ENCODE data around the gene HFE.
A peak's percentile ranks its signal among the peaks of the same experiment; 100 is the strongest.
"Not testable (repeated sequence)": the region's sequence is repeated elsewhere in the genome, so short reads cannot be mapped to it uniquely, and the experiment has no call there.

The HFE gene

DNA sequence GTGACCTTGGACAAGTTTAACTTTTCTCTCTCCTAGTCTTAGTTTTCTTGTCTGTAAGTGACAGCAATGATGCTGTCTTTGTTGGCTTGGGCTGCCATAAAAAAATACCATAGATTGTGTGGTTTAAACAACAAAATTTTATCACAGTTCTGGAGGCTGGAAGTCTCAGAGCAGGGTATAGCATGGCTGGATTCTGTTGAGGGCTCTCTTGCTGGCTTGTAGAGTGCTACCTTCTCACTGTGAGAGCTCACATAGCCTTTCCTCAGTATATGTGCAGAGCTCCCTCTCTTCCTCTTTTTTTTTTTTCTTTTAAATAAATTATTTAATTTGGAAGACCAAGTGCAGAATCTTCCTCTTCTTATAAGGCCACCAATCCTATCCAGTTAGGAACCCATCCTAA is 26.3 kb downstream of the HFE start:
- no peak for DNase-seq (ENCODE audit: low spot score)

DNA sequence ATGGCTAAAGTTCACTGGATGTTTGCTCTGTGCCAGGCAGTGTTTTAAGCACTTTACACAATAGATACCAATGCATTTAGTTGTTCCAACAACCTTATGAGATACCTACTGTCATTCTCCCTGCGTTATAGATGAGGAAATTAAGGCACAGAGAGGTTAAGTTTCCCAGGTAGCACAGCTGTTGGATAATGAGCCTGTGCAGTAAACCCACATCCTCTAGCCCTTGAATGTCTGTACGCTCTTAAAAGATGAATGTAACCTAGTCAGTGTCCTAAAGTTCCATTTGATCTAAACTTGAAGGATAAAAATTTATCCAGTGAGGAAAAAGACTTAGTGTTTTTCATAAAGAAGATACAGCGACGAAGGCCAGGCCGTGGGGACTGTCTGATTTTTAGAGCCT is 28.0 kb downstream of the HFE start:
- DNase-seq (ENCODE audit: low spot score): no peak

DNA sequence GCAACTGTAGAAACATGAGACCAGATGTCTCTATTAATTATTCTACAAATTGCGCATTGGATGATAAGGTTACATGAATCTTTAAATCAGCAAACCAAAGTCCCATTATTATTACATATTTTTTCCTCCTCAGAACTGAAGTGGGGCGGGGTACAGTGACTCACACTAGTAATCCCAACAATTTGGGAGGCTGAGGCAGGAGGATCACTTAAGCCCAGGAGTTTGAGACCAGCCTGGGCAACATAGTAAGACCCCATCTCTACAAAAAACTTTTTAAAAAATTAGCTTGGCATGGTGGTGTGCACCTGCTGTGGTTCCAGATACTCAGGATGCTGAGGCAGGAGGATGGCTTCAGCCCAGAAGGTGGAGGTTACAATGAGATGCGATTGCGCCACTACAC is 29.0 kb downstream of the HFE start:
- DNase-seq (ENCODE audit: low spot score): no peak

DNA sequence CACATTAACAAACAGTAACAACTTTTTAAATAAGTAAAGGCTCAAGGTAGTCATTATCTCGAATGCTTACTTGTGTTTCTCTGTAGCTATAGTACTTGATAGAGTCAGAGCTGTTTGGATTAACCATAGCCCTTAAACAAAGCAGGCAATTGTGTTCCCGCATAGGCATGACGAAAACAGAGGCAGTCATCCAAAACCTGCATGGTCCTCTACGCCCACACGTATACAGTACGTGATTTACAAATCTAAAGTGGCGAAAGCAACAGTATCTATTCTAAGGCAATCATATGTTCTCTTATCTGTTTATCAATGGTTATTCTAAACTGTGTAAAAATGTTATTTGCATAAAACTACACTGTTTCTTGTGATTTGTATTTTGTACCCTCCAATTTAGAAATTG is 31.8 kb downstream of the HFE start:
- peak; percentile 29 for DNase-seq (ENCODE audit: low spot score)

DNA sequence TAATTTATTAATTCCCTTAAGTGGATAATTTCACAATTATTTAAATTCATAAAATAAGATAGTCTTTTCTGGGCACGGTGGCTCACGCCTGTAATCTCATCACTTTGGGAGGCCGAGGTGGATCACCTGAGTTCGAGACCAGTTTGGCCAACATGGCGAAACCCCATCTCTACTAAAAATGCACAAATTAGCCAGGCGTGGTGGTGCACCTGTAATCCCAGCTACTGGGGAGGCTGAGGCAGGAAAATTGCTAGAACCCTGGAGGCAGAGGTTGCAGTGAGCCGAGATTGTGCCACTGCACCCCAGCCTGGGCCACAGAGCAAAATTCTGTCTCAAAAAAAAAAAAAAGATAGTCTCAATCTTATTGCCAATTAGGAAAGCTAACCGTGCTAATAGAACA is 32.9 kb downstream of the HFE start:
- DNase-seq (ENCODE audit: low spot score): not testable (repeated sequence)

DNA sequence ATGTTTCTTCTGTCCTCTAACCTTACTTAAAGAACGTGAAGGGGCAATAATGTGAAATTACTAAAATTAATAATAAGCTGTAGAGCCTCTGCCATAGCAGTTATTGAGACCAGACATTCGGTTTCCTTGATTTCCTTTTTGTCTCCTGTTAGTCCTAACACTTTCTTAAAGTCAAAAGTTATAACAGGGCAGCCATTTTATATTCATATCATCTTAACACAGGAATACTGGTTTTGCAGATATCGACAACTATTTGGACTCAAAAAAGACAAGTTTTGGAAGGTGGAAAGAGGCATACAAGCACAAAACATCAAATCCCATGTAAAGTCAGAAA is 33.5 kb downstream of the HFE start:
- DNase-seq (ENCODE audit: low spot score): no peak

DNA sequence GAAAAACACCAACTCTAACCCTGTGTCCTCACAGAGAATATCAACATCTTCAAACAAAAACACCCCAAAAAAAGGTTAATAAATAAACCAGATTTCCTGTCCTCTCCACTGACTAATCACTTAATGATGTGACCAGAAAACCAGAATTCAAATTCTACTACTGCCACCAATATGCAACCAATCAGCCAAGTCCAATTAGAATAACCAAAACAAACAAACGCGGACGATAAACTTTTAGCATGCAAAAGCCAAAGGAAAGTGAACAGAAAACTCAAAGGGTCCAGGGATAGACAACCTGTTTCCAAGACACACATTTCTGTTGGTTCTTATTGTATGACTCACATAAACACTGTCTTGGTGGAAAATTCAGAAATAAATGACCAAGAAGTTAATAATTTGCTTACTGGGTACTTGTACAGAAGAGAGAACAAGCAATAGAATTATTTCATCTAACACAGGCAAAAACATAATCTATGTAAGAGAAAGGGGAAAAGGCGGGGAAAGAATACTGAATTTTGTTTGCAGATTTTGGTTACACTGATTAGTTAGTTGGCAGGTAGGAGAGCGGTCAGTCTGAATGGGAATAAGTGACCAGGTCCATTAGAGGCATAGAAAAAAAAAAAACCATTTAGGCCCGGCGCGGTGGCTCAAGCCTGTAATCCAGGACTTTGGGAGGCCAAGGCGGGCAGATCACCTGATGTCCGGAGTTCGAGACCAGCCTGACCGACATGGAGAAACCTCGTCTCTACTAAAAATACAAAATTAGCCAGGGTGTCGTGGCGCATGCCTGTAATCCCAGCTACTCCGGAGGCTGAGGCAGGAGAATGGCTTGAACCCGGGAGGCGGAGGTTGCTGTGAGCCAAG is 34.1 kb downstream of the HFE start:
- DNase-seq (ENCODE audit: low spot score): peak; percentile 82

DNA sequence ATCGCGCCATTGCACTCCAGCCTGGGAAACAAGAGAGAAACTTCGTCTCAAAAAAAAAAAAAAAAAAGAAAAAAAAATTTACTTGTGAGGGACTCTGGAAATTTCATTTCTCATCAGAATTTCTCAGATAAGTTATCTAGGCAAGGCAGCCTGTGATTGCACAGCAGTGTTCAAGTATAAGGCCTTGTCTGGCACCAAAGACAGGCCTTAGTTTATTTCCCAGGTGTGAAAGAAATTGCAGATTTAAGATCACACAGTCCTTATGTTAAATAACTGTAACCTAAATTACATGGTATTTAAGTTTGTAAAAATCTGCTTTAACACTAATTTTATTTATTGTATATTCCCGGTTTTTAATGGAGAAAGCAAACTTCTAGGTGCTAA is 34.8 kb downstream of the HFE start:
- DNase-seq (ENCODE audit: low spot score): peak; percentile 6

DNA sequence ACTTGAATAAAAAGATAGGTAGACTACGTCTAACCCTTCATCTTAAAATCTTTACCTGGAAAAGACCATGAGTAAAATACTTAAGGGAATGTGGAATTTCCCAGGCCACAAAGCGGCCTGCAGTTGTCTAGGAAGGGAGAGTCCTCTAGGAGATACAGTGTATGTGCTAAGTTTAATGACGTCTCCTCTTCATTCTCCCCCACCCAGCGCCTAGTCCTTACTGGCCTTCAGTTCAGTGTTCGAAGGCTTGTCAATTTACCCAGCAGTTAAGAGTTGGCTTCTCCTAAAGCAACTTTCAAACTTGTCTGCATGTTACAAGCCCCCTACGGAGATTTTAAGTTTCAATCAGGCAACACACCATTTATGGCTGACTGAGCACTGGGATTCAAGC is 35.2 kb downstream of the HFE start:
- DNase-seq (ENCODE audit: low spot score): no peak

DNA sequence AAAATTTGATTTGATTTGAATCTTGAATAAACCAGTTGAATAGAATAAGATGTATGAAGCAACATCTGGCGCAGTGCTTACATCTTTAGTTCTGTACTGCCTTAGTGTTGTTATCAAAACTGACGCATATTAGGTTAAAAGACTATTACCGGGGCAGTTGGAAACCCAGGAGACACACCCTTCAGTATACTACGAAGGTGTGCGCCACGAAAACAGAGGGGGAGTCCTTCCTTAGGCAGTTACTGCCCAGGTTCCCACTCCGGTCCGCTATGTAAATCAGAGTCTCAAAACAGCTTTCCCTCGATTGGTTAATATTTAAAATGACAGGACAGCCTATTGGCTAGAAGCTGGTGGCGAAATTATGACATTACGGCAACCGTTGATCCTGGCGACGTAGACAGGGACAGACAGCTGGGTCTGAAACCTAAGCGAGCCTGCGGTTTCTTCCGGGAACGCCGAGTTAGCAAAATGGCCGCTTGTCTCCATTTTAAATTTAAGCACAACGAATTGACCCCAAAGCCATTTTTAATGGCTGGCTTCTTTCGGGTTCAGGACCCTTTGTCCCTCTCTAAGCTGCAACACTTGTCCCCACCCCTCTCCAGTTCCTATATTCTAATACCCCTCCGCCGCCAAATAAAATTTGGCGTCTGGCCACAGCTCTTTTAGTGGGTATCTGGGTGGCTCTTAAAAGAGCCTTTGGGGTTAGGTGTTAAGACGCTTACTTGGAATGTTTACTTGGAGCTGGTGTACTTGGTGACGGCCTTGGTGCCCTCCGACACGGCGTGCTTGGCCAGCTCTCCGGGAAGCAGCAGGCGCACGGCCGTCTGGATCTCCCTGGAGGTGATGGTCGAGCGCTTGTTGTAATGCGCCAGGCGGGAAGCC is 35.8 kb downstream of the HFE start:
- peak; percentile 98 for DNase-seq (ENCODE audit: low spot score)

DNA sequence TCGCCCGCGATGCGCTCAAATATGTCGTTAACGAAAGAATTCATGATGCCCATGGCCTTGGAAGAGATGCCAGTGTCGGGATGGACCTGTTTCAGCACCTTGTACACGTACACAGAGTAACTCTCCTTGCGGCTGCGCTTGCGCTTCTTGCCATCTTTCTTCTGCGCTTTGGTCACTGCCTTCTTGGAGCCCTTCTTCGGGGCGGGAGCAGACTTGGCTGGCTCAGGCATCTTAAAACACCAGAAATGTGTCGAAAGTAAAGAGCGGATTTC is 36.4 kb downstream of the HFE start:
- DNase-seq (ENCODE audit: low spot score): no peak

DNA sequence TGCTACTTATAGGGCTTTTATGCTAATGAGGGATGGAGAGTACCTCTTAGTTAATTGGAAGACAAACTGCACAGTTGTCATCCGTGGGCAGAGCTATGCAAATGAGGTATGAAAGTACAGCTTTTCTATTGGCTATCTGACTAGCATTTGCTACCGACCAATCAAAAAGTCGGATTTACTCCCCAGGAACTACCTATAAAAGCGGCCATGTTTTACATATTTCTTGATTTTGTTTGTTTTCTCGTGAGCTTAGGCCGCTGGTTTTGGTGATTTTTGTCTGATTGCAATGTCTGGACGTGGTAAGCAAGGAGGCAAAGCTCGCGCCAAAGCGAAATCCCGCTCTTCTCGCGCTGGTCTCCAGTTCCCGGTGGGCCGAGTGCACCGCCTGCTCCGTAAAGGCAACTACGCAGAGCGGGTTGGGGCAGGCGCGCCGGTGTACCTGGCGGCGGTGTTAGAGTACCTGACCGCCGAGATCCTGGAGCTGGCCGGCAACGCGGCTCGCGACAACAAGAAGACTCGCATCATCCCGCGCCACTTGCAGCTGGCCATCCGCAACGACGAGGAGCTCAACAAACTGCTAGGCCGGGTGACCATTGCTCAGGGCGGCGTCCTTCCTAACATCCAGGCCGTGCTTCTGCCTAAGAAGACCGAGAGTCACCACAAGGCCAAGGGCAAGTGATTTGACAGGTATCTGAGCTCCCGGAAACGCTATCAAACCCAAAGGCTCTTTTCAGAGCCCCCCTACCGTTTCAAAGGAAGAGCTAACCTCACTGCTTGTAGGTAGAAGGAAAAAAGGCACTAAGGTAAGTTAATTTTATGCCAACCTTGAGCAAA is 36.9 kb downstream of the HFE start:
- peak; percentile 96 for DNase-seq (ENCODE audit: low spot score)

DNA sequence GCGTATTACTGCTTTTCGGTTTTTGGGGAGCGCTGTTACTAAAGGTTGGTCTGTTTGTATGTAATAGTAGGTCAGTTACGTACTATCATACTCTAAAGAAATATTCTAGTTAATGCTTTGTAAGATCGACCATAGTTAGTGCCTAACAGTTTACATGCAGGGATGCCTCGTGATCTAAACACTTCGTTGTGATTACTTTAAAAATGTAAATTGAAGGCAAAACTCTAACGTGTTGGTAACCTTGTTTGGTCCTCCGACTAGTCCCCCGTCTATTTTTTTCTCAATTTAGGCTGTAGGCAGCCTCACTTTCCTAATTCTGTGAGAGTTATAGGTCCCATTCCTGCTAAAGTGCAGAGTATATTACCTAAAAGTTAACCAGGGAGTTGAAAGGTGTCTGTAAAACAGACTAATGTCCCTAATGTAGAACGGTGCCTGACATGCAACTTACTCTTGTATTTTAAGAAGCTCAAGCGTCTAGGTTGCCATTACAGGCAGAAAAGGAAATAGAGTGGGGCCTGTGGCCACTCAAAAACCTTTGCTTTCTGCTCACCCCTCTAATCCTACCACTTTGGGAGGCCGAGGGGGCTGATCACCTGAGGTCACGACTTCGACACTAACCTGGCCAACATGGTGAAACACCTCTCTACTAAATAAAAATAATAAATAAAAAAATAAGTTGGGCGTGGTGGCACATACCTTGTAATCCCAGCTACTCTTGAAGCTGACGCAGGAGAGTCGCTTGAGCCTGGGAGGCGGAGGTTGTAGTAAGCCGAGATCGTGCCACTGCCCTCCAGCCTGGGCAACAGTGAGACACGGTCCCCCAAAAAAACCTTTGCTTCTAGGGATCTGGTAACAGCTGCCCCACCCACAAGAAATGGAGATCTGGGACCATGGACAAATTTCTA is 37.8 kb downstream of the HFE start:
- DNase-seq (ENCODE audit: low spot score): peak; percentile 41

DNA sequence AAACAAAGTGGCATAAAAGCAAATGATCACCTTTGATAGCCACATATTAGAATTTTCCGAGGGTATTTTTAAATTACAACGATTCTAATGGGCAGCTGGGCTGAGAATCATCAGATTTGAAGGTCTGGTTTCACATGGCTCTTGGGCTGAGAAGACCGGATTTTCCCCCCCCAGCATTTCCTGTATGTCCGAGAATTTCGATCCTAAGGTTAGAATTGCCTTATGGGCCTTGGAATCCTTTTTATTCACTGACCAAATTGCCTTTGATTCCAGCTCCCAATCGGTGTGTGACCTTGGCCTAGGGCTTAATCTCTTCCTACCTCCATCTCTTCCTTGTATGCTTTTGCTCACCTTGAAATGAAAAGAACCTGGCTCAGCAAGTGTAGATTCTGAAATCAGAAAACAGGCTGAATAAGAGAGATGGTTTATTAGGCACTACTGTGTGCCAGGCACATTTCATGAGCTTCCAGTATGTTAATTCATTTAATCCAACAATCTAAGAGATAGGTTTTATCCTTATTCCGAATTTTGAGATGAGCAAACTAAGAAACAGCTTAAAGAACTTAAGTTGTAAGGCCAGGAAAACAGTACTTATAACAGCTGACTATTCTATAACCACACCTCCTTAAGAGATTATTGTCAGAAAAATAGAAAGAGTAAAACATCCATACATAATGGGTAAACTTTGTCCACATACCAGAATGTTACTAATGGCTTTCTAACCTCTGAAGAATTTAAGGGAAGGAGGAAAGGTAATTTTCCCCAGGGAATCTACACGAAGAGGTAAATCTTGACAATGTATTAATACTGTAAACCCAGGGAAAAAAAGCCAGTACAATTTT is 39.4 kb downstream of the HFE start:
- no peak for DNase-seq (ENCODE audit: low spot score)

DNA sequence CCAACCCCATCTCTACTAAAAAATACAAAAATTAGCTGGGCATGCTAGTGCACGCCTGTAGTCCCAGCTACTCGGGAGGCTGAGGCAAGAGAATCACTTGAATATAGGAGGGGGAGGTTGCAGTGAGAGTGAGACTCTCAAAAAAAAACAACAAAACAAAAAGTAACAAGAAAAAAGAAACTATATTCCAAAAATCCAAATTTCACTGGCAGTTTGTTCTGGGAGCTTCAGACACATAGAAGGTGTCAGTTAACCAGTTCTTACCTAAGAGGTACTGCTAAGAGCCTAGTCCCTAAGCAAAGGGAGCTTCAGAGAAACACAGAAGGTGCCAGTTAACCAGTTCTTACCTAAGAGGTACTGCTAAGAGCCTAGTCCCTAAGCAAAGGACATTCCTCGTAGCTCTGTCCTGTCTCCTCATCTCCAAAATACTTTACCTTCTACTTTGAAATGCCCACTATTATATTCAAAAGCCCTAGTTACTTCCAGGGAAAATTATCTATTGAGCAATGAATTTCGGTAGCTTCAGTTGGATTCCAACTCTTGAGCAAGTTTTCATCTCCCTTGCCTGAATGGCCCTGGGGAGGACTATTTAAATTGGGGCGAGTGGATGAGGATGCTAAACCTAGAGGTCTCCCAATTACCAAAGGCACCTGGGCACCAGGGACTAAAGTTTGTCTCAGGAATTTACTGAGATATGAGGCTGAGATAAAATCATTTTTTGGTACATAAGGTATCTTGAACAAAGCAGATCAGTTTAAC is 41.0 kb downstream of the HFE start:
- DNase-seq (ENCODE audit: low spot score): no peak

DNA sequence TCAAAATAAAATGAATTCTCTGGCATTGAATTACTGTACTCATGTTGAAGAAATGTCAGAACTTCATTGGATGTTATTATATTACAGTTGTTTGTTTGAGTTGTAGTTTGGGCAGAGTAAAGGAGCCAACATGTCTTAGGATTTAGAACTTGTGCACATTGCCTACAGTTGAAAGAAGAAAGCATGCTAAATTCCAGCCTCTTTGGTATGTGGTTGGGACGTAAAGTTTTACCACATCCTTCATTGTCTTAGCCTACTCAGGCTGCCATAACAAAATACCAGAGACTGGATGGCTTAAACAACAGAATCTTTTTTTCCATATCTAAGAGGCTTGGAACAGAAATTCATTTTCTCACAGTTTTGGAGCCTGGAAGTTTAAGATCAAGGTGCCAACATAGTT is 42.4 kb downstream of the HFE start:
- DNase-seq (ENCODE audit: low spot score): no peak

DNA sequence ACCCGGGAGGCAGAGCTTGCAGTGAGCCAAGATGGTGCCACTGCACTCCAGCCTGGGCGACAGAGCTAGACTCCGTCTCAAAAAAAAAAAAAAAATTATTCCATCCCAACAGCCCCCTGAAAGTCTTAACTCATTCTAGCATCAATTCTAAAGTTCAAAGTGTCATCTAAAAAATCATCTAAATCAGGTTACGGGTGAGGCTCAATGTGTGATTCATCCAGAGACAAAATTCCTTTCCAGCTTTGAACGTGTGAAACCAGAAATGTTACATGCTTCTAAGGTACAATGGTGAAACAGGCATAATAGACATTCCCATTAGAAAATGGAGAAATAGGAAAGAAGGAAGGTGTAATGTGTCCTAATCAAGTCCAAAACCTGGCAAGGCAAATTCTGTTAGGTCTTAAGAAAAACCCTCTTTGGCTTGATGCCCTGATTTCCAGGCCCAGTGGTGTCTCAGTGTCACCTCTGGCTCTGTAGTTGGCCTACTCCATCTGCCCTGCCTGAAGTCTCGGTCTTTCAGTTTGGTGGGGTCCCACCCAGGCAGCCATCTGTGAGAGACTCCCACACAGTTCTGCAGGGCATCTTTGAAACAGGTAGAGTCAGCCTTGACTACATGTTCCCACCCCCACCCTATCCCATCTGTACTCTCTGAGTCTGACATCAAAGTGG is 43.5 kb downstream of the HFE start:
- no peak for DNase-seq (ENCODE audit: low spot score)

DNA sequence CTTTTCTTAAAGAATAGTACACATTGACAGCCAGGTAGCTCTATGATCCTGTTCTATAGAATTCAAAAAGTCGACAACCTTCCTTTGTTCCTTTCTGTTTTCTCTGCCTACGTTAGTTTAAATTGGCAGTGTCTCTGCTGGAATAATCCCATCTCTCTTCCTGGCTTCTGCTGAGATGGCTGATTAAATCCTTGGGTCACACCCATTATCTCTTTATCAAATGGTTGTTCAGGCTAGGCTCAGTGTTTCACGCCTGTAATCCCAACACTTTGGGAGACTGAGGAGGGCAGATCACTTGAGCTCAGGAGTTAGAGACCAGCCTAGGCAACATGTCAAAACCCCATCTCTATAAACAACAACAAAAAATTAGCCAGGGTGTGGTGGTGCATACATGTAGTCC is 44.4 kb downstream of the HFE start:
- no peak for DNase-seq (ENCODE audit: low spot score)

DNA sequence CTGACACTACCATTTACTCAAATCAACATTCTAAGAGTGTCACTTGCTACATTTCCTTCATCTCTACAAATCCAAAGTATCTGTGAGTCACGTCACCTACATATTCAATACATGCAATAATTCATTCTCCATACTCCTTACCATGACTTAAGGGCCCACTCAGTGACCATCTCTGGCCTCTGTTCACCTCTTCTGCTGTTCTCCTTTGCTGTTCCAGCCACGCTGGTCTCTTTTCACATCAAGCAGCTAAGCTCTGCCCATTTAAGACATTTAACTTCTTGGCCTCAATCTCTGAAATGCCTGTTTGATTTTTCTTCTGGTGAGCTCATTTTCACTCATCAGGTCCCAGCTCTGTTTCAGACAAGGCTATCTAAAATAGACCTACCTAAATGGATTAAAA is 46.5 kb downstream of the HFE start:
- no peak for DNase-seq (ENCODE audit: low spot score)

DNA sequence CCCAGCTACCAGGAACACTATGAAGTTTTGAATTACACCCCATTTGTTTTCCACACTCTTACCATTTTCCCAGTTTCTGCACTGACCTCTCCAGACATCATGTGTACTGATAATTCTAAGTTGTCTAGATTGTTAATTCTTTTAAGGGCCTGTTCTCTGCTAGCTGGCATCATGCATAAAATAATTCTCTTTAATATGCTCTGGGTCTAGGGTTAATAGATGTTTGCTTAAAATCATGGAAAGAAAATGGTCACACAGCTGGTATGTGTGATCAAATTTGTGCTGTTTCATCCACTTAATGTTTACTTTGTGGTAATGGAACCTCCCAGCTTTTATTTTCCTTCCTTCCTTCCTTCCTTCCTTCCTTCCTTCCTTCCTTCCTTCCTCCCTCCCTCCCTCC is 49.1 kb downstream of the HFE start:
- DNase-seq (ENCODE audit: low spot score): no peak

Data from LoVo (cell line).